ENCODE results near the gene REM1.

DNA sequence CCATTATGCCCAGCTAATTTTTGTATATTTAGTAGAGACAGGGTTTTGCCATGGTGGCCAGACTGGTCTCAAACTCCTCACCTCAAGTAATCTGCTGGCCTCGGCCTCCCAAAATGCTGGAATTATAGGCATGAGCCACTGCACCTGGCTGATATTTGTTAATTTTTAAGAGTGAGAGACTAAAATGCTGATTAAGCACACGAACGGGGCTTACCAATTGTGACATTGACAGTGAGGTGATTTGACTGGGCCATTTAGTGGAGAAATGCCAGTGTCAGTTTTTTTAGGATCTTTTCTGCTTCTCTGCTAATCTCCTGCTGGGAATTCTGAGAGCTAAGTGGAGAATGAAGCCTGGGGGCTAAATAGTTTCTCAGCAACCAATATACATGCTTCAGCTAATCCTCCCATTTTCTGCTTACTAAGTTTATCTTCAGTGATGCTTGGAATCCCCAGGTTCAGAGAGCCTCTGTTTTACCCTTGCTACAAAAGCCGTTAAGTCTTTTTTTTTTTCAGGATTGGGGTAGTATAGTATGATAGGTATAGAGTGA, 44.4 kb upstream of the REM1 start:
- no peak for TF ChIP-seq EZH2 (IDR thresholded peaks at IDR 0.05; ENCODE audit: insufficient read depth, poor library complexity, severe bottlenecking)
- TF ChIP-seq EZH2phosphoT487 (IDR thresholded peaks at IDR 0.05; ENCODE audit: insufficient read depth, low read depth): no peak

All from GM23248 (cell line).